ENCODE measurements around the gene RPL36A.

RPL36A gene

GRCh38 chrX:101442085-101442484, 51.3 kb downstream of the RPL36A start:
- no peak for DNase-seq (ENCODE audit: low read depth in 2 of 2)
